Tibial artery (tissue), 4 donors: ENCODE results near the gene EVI5.
A peak's percentile ranks its signal among the peaks of the same experiment; 100 is the strongest.

Source experiments
- DNase-seq, 2 donors: peaks; one replicate each; pipeline ENCODE4 v3.0.0-alpha.2; 2019
- H3K27ac ChIP-seq, 2 donors: fragments of 200-600 bp; sonication (generic) in 1 of 2; 1 replicate in 1 of 2; 2 replicates in 1 of 2; pipeline ENCODE4 v1.5.1; 2018 to 2019; ENCODE audit warnings: mild to moderate bottlenecking in 1 of 2
- H3K27me3 ChIP-seq, 2 donors: fragments of 200-600 bp; sonication (generic) in 1 of 2; one replicate each; pipeline versions ENCODE4 v1.5.1 to v1.6.0; 2016 to 2019
- H3K36me3 ChIP-seq, 3 donors: fragments of 200-600 bp; sonication (generic) in 2 of 3; one replicate each; pipeline ENCODE4 v1.5.1; 2016 to 2019; ENCODE audit warnings: mild to moderate bottlenecking in 2 of 3
- H3K4me1 ChIP-seq, 4 donors: fragments of 200-600 bp; sonication (generic) in 2 of 4; 1 replicate in 3 of 4; 2 replicates in 1 of 4; pipeline ENCODE4 v1.5.1; 2016 to 2019
- H3K4me3 ChIP-seq, 2 donors: fragments of 200-600 bp; sonication (generic) in 1 of 2; 1 replicate in 1 of 2; 2 replicates in 1 of 2; pipeline ENCODE4 v1.5.1; 2018 to 2019; ENCODE audit warnings: mild to moderate bottlenecking in 2 of 2
- H3K9me3 ChIP-seq, 3 donors: fragments of 200-600 bp; sonication (generic) in 1 of 3; one replicate each; pipeline ENCODE4 v1.5.1; 2016 to 2019
- intact Hi-C: fragments of 100-400 bp; cut with DNase I; formaldehyde crosslinking; loops from one replicate; pipeline ENCODE4 v1.15.0; 2023; ENCODE audit warnings: low total_unique reads
- TF ChIP-seq, protein P1 (sequence below), 2 experiments: fragments of 200-600 bp in 1 of 2; fragments of 450-650 bp in 1 of 2; IDR thresholded peaks; one replicate each; pipeline ENCODE4 v1.5.1; 2017 to 2019; ENCODE audit warnings: antibody characterized with exemption in 2 of 2, mild to moderate bottlenecking in 1 of 2, moderate library complexity in 1 of 2

The EVI5 gene

DNA sequence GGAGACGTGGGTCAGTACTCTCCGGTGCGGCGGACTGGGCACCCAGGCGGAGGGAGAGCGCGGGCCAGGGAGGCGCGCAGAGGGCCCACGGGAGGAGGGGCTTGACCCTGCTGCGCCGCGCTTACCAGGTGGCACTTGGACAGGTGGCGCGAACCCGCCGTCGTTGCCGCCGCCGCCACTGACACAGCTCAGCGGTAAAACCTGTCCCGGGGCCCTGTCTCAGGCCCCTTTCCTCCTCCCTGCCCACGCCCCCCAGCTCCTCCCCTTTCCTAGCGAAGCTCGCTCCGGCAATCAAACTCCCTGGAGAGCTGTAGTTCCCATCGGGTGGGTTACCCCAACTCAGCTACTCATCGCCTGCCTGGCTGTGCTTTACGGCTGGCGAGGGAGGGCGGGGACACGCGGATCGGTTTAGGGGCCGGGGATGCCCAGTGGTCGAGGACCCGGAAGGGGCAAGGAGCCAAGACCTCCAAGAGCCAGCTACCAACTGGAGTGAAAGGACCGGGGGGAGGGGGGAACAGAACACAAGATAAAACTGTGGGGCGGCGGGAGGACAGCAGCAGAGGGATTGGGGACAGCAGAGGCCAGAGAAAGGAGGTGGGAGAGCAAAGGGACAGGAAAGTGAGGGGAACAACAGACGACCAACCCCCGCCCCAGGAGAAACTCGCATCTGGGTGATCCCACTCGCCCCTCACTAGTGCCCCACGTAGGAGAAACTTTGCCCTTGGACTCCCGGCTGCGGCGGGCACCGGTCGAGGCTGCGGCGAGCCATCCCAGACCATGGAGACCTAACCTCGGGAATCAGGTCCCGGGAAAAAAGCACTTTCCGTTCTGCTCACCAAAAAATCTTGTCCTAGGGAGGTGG lies 301.1 kb downstream of the EVI5 start:
- intact Hi-C loops = no loop called here
- Histone ChIP-seq H3K4me3 (peak overlapping the region; percentile 38 to 49), H3K4me1 (peaks cover 5 to 69% (median 66%) of the 10 kb centered on the region in 4 donors), H3K36me3 (no peaks in the 10 kb centered on the region), H3K27me3 (peaks cover 3 to 83% of the 10 kb centered on the region in 2 donors), H3K27ac (no peak overlapping the region), H3K9me3 (no peaks in the 10 kb centered on the region)
- TF ChIP-seq, protein P1, sequence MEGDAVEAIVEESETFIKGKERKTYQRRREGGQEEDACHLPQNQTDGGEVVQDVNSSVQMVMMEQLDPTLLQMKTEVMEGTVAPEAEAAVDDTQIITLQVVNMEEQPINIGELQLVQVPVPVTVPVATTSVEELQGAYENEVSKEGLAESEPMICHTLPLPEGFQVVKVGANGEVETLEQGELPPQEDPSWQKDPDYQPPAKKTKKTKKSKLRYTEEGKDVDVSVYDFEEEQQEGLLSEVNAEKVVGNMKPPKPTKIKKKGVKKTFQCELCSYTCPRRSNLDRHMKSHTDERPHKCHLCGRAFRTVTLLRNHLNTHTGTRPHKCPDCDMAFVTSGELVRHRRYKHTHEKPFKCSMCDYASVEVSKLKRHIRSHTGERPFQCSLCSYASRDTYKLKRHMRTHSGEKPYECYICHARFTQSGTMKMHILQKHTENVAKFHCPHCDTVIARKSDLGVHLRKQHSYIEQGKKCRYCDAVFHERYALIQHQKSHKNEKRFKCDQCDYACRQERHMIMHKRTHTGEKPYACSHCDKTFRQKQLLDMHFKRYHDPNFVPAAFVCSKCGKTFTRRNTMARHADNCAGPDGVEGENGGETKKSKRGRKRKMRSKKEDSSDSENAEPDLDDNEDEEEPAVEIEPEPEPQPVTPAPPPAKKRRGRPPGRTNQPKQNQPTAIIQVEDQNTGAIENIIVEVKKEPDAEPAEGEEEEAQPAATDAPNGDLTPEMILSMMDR (IDR thresholded peaks at IDR 0.05) = no peak
- no peak for DNase-seq

DNA sequence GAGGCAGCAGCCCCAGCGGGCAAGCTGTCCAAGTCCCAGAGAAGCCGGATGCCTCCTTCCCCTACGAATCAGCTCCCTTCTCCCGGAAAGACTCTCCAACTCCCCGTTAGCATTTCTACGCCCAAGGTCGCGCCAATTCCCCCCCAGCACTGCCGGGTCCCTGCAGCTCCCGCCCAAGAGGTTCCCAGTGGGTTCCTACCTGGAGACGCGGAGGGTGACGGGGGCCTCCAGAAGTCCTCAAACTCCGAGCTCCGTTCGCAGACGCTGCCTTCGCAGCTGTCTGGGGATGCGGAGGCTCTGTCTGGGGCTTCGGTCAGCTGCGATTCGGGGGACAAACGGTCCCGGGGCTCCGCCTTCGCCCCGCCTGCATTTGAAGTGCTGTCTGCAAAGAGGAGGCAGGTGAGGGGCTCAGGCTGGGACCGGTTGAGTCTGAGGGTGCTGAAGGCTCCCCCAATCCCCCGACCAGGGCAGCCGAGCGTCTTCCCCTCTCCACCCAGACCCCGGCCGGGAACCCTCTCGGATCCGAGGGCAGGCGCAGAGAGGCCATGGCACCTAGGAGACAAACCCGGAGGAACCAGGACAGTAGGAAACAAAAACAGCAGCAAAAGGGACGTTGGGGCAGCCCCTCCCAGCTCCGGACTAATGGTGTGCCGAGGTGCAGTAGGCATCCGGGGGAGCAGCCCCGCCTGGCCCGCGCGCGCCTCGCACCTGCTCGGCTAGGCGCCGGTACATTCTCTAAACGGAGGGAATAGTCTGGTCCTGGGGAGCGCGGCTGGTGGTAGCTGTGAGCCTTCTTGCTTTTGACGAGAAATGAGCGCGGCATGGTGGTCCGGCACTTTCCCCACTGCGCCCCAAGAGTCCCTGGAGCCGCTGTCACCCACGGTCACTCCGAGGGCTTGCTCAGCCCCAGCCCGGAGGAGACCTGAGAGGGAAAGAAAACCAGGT lies 302.0 kb downstream of the EVI5 start:
- H3K27ac ChIP-seq = no peak overlapping the region
- no peaks in the 10 kb centered on the region for H3K36me3 ChIP-seq
- no peaks in the 10 kb centered on the region for H3K9me3 ChIP-seq
- intact Hi-C loops = no loop called here
- TF ChIP-seq, protein P1 (IDR thresholded peaks at IDR 0.05) = no peak
- peaks cover 5 to 69% (median 66%) of the 10 kb centered on the region in 4 donors for H3K4me1 ChIP-seq
- H3K4me3 ChIP-seq = peak overlapping the region; percentile 38 to 49
- DNase-seq = no peak
- peaks cover 3 to 83% of the 10 kb centered on the region in 2 donors for H3K27me3 ChIP-seq

DNA sequence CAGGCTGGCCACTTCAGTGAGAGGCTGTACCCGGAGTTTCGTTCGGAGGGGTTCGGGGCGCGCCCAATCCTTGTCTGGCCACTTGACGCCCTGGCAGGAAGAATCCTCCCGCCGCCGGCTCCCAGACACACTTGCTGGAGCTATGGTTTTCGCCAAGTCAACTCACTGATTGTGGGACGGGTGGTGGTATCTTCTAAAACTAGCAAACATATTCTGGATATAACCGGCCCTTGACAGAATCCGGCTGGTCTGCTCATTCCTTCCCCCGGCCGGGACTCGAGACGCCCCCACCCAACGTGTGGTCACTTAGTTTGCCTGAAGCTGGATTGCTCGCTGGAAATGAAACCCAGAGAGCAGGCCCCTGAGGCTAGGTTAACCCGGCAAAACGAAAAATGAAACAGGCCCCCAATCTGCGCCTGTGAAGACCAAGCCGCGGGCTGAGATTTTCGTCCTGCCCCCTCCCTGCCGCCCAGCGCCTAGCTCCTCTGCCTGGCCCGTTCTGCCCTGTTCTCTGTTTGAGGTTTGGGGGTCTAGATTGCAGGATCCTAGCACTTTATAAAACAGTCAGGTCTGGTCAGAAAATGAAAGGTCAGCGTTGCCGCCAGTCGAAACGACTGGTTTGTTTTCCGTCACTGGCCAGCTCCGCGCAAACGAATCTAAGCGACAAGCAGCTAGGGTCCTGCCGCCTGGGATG lies 302.8 kb downstream of the EVI5 start:
- no peak for DNase-seq
- Histone ChIP-seq H3K27me3 (peaks cover 3 to 77% of the 10 kb centered on the region in 2 donors), H3K27ac (no peak overlapping the region), H3K36me3 (no peaks in the 10 kb centered on the region), H3K9me3 (no peaks in the 10 kb centered on the region), H3K4me1 (peaks cover 5 to 69% (median 66%) of the 10 kb centered on the region in 4 donors), H3K4me3 (peak overlapping the region; percentile 38 to 49)
- intact Hi-C loops = no loop called here
- TF ChIP-seq, protein P1 (IDR thresholded peaks at IDR 0.05) = no peak

DNA sequence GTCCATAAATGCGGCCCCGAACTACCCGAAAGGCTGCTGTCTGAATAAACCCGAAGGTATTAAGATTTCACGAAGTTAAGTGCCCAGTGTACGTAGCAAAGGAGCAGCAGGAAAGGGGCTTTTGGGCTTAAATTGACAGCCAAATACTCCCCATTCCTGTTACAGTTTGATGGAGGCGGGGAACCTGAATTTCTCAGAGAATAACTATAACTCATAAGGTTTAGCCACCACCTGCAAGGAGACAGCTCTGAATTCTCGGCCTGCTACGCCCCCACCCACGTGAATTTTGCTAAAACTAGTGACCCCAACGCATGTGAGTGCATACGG lies 303.3 kb downstream of the EVI5 start:
- no peaks in the 10 kb centered on the region for H3K36me3 ChIP-seq
- DNase-seq = no peak
- TF ChIP-seq, protein P1 (IDR thresholded peaks at IDR 0.05) = no peak
- no peak overlapping the region for H3K27ac ChIP-seq
- H3K27me3 ChIP-seq = peaks cover 3 to 72% of the 10 kb centered on the region in 2 donors
- H3K9me3 ChIP-seq = no peaks in the 10 kb centered on the region
- H3K4me1 ChIP-seq = peaks cover 5 to 65% (median 63%) of the 10 kb centered on the region in 4 donors
- H3K4me3 ChIP-seq = peak overlapping the region; percentile 38 to 49
- intact Hi-C loops = no loop called here
